Measurements from ENCODE around the gene LRP8.

The LRP8 gene

DNA sequence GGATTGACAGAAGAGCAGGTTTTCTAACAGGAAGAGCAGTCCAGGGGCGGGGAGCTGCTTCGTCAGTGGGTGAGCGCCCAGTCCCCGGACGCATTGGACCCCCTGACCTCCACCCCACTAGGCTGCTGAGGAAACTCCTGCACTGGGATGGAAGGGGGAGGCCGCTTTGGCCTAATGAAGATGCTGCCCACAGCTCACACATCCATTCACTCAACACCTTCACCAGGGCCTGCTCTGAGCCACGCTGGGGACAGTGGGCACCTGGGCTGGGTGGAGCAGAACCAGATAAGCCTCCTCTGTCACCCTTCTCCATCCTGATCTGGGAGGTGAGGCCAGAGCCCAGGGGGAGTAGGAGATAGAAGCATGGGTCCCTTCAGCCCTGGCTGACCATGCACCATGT is 13.3 kb downstream of the LRP8 start:
- Histone ChIP-seq H3K27ac (ENCODE audit: low read depth, low read length) (no peak overlapping the region), H3K9ac (ENCODE audit: low read depth in 1 of 2, low read length in 2 of 2) (no peak overlapping the region), H3K9me3 (ENCODE audit: control insufficient read depth in 1 of 2, low read length in 2 of 2) (no peaks in the 10 kb centered on the region), H3K36me3 (ENCODE audit: control insufficient read depth in 1 of 2, insufficient read depth in 2 of 2, low read length in 2 of 2) (no peaks in the 10 kb centered on the region), H3K4me3 (ENCODE audit: low read depth in 1 of 2, low read length in 2 of 2) (no peak overlapping the region), H3K27me3 (ENCODE audit: control insufficient read depth in 1 of 2, insufficient read depth in 2 of 2, low read length in 2 of 2) (no peaks in the 10 kb centered on the region), H3K4me1 (ENCODE audit: control insufficient read depth in 1 of 2, insufficient read depth in 2 of 2, low read length in 2 of 2) (peaks cover 5 to 9% of the 10 kb centered on the region in 2 donors)

GRCh38 chr1:53314096-53314495 is 13.8 kb downstream of the LRP8 start:
- H3K27ac ChIP-seq (ENCODE audit: low read depth, low read length): no peak overlapping the region
- no peak overlapping the region for H3K9ac ChIP-seq (ENCODE audit: low read depth in 1 of 2, low read length in 2 of 2)
- no peak overlapping the region for H3K4me3 ChIP-seq (ENCODE audit: low read depth in 1 of 2, low read length in 2 of 2)
- no peaks in the 10 kb centered on the region for H3K9me3 ChIP-seq (ENCODE audit: control insufficient read depth in 1 of 2, low read length in 2 of 2)
- H3K27me3 ChIP-seq (ENCODE audit: control insufficient read depth in 1 of 2, insufficient read depth in 2 of 2, low read length in 2 of 2): no peaks in the 10 kb centered on the region
- no peaks in the 10 kb centered on the region for H3K36me3 ChIP-seq (ENCODE audit: control insufficient read depth in 1 of 2, insufficient read depth in 2 of 2, low read length in 2 of 2)
- H3K4me1 ChIP-seq (ENCODE audit: control insufficient read depth in 1 of 2, insufficient read depth in 2 of 2, low read length in 2 of 2): peaks cover 5 to 9% of the 10 kb centered on the region in 2 donors

DNA sequence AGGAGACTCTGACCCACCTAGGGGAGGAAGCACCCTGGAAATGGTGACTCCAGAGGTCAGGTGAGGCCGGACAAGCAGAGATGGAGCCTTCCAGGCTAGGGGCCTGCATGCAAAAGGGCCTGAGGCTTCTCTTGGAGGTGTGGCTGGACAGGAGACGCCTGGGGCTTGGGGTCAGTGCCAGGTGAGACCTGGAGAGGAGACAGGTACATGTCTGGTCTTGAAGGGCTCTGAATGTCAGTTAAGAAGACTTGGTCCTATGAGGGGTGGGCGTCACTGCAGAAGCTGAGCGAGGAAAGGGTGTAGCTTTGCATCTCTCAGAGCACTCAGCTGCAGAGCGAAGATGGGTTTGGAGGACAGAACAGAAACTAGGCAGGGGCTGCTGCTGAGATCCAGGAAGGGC is 14.3 kb downstream of the LRP8 start:
- H3K27me3 ChIP-seq (ENCODE audit: control insufficient read depth in 1 of 2, insufficient read depth in 2 of 2, low read length in 2 of 2): no peaks in the 10 kb centered on the region
- H3K4me1 ChIP-seq (ENCODE audit: control insufficient read depth in 1 of 2, insufficient read depth in 2 of 2, low read length in 2 of 2): peaks cover 5 to 9% of the 10 kb centered on the region in 2 donors
- no peaks in the 10 kb centered on the region for H3K9me3 ChIP-seq (ENCODE audit: control insufficient read depth in 1 of 2, low read length in 2 of 2)
- no peak overlapping the region for H3K9ac ChIP-seq (ENCODE audit: low read depth in 1 of 2, low read length in 2 of 2)
- H3K36me3 ChIP-seq (ENCODE audit: control insufficient read depth in 1 of 2, insufficient read depth in 2 of 2, low read length in 2 of 2): no peaks in the 10 kb centered on the region
- H3K27ac ChIP-seq (ENCODE audit: low read depth, low read length): no peak overlapping the region
- no peak overlapping the region for H3K4me3 ChIP-seq (ENCODE audit: low read depth in 1 of 2, low read length in 2 of 2)

DNA sequence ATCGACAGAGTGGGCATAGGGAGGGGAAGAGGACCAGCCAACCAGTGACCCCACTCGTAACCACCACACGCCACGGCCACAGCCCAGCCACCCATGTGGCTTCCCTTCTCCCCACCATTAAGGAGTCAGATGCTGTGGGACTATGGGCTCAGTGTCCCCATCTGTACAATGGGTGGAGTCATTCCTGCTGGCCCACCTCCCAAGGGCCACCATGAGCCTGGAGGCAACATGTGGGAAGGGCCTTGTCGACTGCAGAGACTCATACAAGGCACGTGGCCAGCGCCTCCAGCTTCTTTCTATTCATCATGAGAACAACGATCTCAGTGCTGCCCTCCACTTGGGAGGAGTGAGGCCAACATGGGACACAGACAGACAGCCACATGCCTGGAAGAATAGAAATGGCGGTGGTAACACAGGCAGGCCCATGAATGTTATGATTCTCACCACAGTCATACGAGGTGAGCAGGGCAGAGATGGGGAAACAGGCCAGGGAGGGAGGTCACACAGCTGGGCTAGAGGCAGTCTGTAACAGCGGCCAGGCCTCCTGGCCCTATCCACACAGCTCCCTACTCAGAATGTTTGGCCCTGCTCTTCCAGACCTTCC is 16.1 kb downstream of the LRP8 start:
- Histone ChIP-seq H3K27me3 (ENCODE audit: control insufficient read depth in 1 of 2, insufficient read depth in 2 of 2, low read length in 2 of 2) (no peaks in the 10 kb centered on the region), H3K36me3 (ENCODE audit: control insufficient read depth in 1 of 2, insufficient read depth in 2 of 2, low read length in 2 of 2) (no peaks in the 10 kb centered on the region), H3K9me3 (ENCODE audit: control insufficient read depth in 1 of 2, low read length in 2 of 2) (no peaks in the 10 kb centered on the region), H3K27ac (ENCODE audit: low read depth, low read length) (no peak overlapping the region), H3K4me3 (ENCODE audit: low read depth in 1 of 2, low read length in 2 of 2) (no peak overlapping the region), H3K9ac (ENCODE audit: low read depth in 1 of 2, low read length in 2 of 2) (no peak overlapping the region), H3K4me1 (ENCODE audit: control insufficient read depth in 1 of 2, insufficient read depth in 2 of 2, low read length in 2 of 2) (peaks cover 5 to 9% of the 10 kb centered on the region in 2 donors)

DNA sequence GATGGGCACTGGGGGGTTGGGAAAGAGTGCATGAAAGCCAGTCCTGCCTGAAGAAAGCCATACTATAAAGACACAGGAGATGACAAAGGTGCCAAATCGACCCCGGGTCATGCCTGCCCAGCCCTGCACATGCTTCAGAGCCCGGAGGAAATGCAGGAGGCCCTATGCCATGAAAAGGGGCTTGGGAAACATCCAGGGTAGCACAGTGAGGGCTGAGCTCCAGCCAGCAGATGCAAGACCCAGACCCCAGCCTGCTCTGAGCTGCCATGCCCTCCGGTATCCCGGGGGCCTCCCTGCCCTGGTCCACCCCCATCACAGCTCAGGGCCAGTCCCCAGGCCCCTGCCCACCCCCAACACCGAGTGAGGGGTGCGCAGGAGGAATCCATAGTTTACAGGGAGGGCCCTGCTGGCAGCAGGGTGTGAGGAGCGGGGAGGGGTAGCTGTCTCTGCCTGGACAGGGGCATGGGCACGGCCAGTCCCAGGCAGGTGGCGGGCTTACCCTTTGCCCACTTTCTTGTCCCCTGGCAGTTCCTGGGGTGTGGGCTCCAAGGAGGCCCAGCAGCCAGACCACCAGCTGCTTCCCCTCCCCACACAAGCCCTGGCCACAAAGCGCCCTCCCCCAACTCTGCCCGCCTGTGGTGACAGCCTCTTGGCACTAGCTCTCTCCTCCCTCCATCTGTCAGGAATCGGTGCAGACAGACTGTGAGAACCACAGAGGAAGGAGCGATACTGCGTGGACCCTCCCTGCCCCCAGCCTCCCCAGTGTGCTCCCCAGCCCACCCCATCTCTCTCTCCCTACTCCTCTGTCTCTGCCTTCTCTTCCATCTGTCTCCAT is 16.8 kb downstream of the LRP8 start:
- no peak overlapping the region for H3K4me3 ChIP-seq (ENCODE audit: low read depth in 1 of 2, low read length in 2 of 2)
- H3K36me3 ChIP-seq (ENCODE audit: control insufficient read depth in 1 of 2, insufficient read depth in 2 of 2, low read length in 2 of 2): no peaks in the 10 kb centered on the region
- no peak overlapping the region for H3K9ac ChIP-seq (ENCODE audit: low read depth in 1 of 2, low read length in 2 of 2)
- H3K9me3 ChIP-seq (ENCODE audit: control insufficient read depth in 1 of 2, low read length in 2 of 2): no peaks in the 10 kb centered on the region
- no peaks in the 10 kb centered on the region for H3K27me3 ChIP-seq (ENCODE audit: control insufficient read depth in 1 of 2, insufficient read depth in 2 of 2, low read length in 2 of 2)
- peaks cover 4 to 6% of the 10 kb centered on the region in 2 donors for H3K4me1 ChIP-seq (ENCODE audit: control insufficient read depth in 1 of 2, insufficient read depth in 2 of 2, low read length in 2 of 2)
- no peak overlapping the region for H3K27ac ChIP-seq (ENCODE audit: low read depth, low read length)

DNA sequence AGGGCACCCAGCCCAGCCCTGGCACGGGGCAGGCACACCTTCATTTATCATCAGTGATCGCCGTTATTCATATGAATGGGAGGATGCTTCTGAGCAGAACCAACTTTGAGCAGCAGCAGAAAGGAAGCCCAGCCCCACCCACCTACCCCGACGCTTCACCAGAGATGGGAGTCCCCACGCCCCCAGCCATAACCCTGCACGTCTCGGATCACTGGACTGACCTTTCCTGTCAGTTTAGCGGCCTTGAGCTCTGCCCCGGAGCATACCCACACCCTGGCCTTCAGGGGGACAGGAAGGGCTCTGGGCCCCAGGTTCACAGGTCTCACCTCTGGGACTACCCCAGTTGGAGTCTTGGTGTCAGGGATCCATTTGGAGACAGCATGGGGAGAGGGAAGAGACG is 18.1 kb downstream of the LRP8 start:
- Histone ChIP-seq H3K36me3 (ENCODE audit: control insufficient read depth in 1 of 2, insufficient read depth in 2 of 2, low read length in 2 of 2) (no peaks in the 10 kb centered on the region), H3K9me3 (ENCODE audit: control insufficient read depth in 1 of 2, low read length in 2 of 2) (no peaks in the 10 kb centered on the region), H3K27ac (ENCODE audit: low read depth, low read length) (no peak overlapping the region), H3K9ac (ENCODE audit: low read depth in 1 of 2, low read length in 2 of 2) (no peak overlapping the region), H3K27me3 (ENCODE audit: control insufficient read depth in 1 of 2, insufficient read depth in 2 of 2, low read length in 2 of 2) (no peaks in the 10 kb centered on the region), H3K4me1 (ENCODE audit: control insufficient read depth in 1 of 2, insufficient read depth in 2 of 2, low read length in 2 of 2) (no peaks in the 10 kb centered on the region), H3K4me3 (ENCODE audit: low read depth in 1 of 2, low read length in 2 of 2) (no peak overlapping the region)

GRCh38 chr1:53308506-53308905 is 19.4 kb downstream of the LRP8 start:
- Histone ChIP-seq H3K4me1 (ENCODE audit: control insufficient read depth in 1 of 2, insufficient read depth in 2 of 2, low read length in 2 of 2) (no peaks in the 10 kb centered on the region), H3K27me3 (ENCODE audit: control insufficient read depth in 1 of 2, insufficient read depth in 2 of 2, low read length in 2 of 2) (no peaks in the 10 kb centered on the region), H3K4me3 (ENCODE audit: low read depth in 1 of 2, low read length in 2 of 2) (no peak overlapping the region), H3K9me3 (ENCODE audit: control insufficient read depth in 1 of 2, low read length in 2 of 2) (no peaks in the 10 kb centered on the region), H3K9ac (ENCODE audit: low read depth in 1 of 2, low read length in 2 of 2) (no peak overlapping the region), H3K27ac (ENCODE audit: low read depth, low read length) (no peak overlapping the region), H3K36me3 (ENCODE audit: control insufficient read depth in 1 of 2, insufficient read depth in 2 of 2, low read length in 2 of 2) (no peaks in the 10 kb centered on the region)

GRCh38 chr1:53307037-53307436 is 20.8 kb downstream of the LRP8 start:
- Histone ChIP-seq H3K27ac (ENCODE audit: low read depth, low read length) (no peak overlapping the region), H3K4me1 (ENCODE audit: control insufficient read depth in 1 of 2, insufficient read depth in 2 of 2, low read length in 2 of 2) (no peaks in the 10 kb centered on the region), H3K9me3 (ENCODE audit: control insufficient read depth in 1 of 2, low read length in 2 of 2) (no peaks in the 10 kb centered on the region), H3K9ac (ENCODE audit: low read depth in 1 of 2, low read length in 2 of 2) (no peak overlapping the region), H3K27me3 (ENCODE audit: control insufficient read depth in 1 of 2, insufficient read depth in 2 of 2, low read length in 2 of 2) (no peaks in the 10 kb centered on the region), H3K4me3 (ENCODE audit: low read depth in 1 of 2, low read length in 2 of 2) (no peak overlapping the region), H3K36me3 (ENCODE audit: control insufficient read depth in 1 of 2, insufficient read depth in 2 of 2, low read length in 2 of 2) (no peaks in the 10 kb centered on the region)

GRCh38 chr1:53306168-53306567 is 21.7 kb downstream of the LRP8 start:
- no peaks in the 10 kb centered on the region for H3K27me3 ChIP-seq (ENCODE audit: control insufficient read depth in 1 of 2, insufficient read depth in 2 of 2, low read length in 2 of 2)
- H3K4me3 ChIP-seq (ENCODE audit: low read depth in 1 of 2, low read length in 2 of 2): no peak overlapping the region
- H3K36me3 ChIP-seq (ENCODE audit: control insufficient read depth in 1 of 2, insufficient read depth in 2 of 2, low read length in 2 of 2): no peaks in the 10 kb centered on the region
- H3K9me3 ChIP-seq (ENCODE audit: control insufficient read depth in 1 of 2, low read length in 2 of 2): no peaks in the 10 kb centered on the region
- H3K9ac ChIP-seq (ENCODE audit: low read depth in 1 of 2, low read length in 2 of 2): no peak overlapping the region
- H3K4me1 ChIP-seq (ENCODE audit: control insufficient read depth in 1 of 2, insufficient read depth in 2 of 2, low read length in 2 of 2): no peaks in the 10 kb centered on the region
- H3K27ac ChIP-seq (ENCODE audit: low read depth, low read length): no peak overlapping the region

DNA sequence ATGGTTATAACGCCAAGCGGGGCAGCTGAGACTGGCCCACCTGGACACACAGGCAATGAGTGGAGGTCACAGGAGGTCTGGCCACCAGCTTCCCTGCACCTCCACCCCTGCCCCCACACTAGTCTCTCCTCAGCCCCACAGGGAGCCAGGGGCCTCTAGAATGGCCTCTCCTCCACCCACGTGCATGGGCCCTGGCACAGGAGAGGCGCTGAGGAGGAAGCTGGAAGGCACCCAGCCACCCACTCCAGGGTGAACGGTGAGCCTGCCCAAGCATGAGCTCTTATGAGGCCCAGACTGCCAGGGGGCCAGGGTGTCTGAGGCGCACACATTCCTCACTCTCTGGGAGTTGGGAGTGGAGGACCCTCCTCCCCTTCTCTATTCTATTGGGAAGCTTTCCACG is 22.2 kb downstream of the LRP8 start:
- no peaks in the 10 kb centered on the region for H3K4me1 ChIP-seq (ENCODE audit: control insufficient read depth in 1 of 2, insufficient read depth in 2 of 2, low read length in 2 of 2)
- no peak overlapping the region for H3K27ac ChIP-seq (ENCODE audit: low read depth, low read length)

More for the DNA sequence above, 22.2 kb downstream of the LRP8 start:
- Histone ChIP-seq H3K4me3 (ENCODE audit: low read depth in 1 of 2, low read length in 2 of 2) (no peak overlapping the region), H3K9ac (ENCODE audit: low read depth in 1 of 2, low read length in 2 of 2) (no peak overlapping the region), H3K9me3 (ENCODE audit: control insufficient read depth in 1 of 2, low read length in 2 of 2) (no peaks in the 10 kb centered on the region), H3K36me3 (ENCODE audit: control insufficient read depth in 1 of 2, insufficient read depth in 2 of 2, low read length in 2 of 2) (no peaks in the 10 kb centered on the region), H3K27me3 (ENCODE audit: control insufficient read depth in 1 of 2, insufficient read depth in 2 of 2, low read length in 2 of 2) (no peaks in the 10 kb centered on the region)

All from duodenal mucosa (tissue), 2 donors.